Sigmoid colon (tissue), 4 donors: ENCODE measurements around the gene PGPEP1.

Source experiments
- CTCF ChIP-seq, 4 experiments: fragments of 450-650 bp in 3 of 4; fragments of 200-600 bp in 1 of 4; IDR thresholded peaks; one replicate each; pipeline ENCODE4 v1.5.1; 2016 to 2019; ENCODE audit warnings: antibody characterized with exemption in 4 of 4, mild to moderate bottlenecking in 3 of 4, moderate library complexity in 2 of 4
- POLR2AphosphoS5 ChIP-seq, 4 donors: sonication (generic); formaldehyde crosslinking; IDR thresholded peaks; one replicate each; pipeline ENCODE4 v1.6.1; 2017; ENCODE audit warnings: antibody characterized with exemption in 4 of 4

DNA sequence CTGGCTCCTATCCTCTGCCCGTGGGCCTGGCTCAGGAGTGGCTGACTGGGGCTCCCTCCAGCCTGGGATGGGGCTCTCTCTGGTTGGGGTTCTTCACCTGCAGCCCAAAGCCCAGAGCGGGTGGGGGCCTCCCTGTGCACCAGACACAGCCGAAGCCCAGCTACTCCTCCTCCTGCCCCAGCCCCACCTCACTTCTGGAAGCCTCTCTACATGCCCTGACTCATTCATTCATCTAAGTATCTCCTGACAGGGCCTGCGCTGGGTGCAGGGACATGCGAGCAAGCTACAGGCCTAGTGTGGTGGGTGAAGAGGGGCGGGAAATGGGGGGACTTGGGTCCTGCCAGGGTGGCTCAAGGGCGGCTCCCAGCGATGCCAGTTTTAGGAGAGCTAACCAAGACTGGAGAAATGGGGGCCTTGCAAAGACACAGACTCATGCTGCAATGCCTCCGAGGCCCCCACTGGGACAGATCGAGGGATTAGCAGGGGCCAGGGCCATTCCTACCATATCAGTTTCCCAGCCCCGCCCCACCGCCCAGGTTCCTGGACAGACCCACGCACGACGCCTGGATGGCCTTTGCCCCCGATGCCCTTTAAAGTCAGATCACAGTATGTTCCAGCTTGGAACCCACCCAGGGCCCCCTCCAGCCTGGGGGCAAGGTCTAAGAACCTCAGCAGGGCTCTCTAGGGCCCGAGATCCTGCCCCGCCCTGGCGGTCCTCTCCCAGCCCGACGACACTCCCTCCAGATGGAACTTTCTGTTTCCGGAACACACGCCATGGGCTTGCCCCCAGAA is 30.1 kb upstream of the PGPEP1 start:
- TF ChIP-seq CTCF (IDR thresholded peaks at IDR 0.05) (no peak), POLR2AphosphoS5 (IDR thresholded peaks at IDR 0.05) (no peak)
